Breast epithelium (tissue), 4 donors: ENCODE data around the gene CD320. TPM values are rescaled to one million over a fixed set of nuclear protein-coding genes. Genes with fewer than 3 reads are reported as not detected.

Experiments
- DNase-seq, 2 donors: peaks; one replicate each; pipeline ENCODE4 v3.0.0-alpha.2; 2019; ENCODE audit warnings: low spot score in 2 of 2
- H3K27ac ChIP-seq, 2 donors: fragments of 200-600 bp; sonication (generic) in 1 of 2; one replicate each; pipeline ENCODE4 v1.5.1; 2016 to 2019; ENCODE audit warnings: mild to moderate bottlenecking in 1 of 2
- H3K27me3 ChIP-seq, 2 donors: fragments of 200-600 bp; sonication (generic) in 1 of 2; one replicate each; pipeline versions ENCODE4 v1.5.1 to v1.6.0; 2017 to 2019; ENCODE audit warnings: control low read depth in 1 of 2, mild to moderate bottlenecking in 1 of 2
- H3K36me3 ChIP-seq: fragments of 200-600 bp; one replicate; pipeline ENCODE4 v1.5.1; 2019
- H3K4me1 ChIP-seq, 2 donors: fragments of 200-600 bp; sonication (generic); one replicate each; pipeline ENCODE4 v1.5.1; 2016 to 2019; ENCODE audit warnings: control low read depth in 1 of 2
- H3K4me3 ChIP-seq, 3 donors: fragments of 200-600 bp; sonication (generic); 1 replicate in 2 of 3; 2 replicates in 1 of 3; pipeline ENCODE4 v1.5.1; 2016 to 2019; ENCODE audit warnings: mild to moderate bottlenecking in 3 of 3, moderate library complexity in 2 of 3
- H3K9me3 ChIP-seq, 2 donors: fragments of 200-600 bp; sonication (generic) in 1 of 2; one replicate each; pipeline ENCODE4 v1.5.1; 2016 to 2019; ENCODE audit warnings: control low read depth in 1 of 2
- POLR2A ChIP-seq: fragments of 450-650 bp; IDR thresholded peaks from one replicate; pipeline ENCODE4 v1.6.1; 2016; ENCODE audit warnings: antibody characterized with exemption, mild to moderate bottlenecking, moderate library complexity
- POLR2AphosphoS5 ChIP-seq, 3 donors: sonication (generic); formaldehyde crosslinking; IDR thresholded peaks; one replicate each; pipeline ENCODE4 v1.6.1; 2017; ENCODE audit warnings: antibody characterized with exemption in 3 of 3
- intact Hi-C: fragments of 100-400 bp; cut with DNase I; formaldehyde crosslinking; loops from one replicate; pipeline ENCODE4 v1.15.1; 2023; ENCODE audit warnings: low total_unique reads
- total RNA-seq, 3 donors: library from RNA; depleted of rRNA; stranded (reverse); fragments of >200 nt; gene quantifications; one replicate each; pipeline ENCODE4 v1.1.0, GENCODE V29; 2016
- TF ChIP-seq, protein P1 (sequence below), 3 donors: fragments of 450-650 bp; IDR thresholded peaks; one replicate each; pipeline ENCODE4 v1.5.1; 2016 to 2017; ENCODE audit warnings: antibody characterized with exemption in 3 of 3, mild to moderate bottlenecking in 3 of 3, moderate library complexity in 3 of 3

Gene CD320
- total RNA-seq, 3 donors from 2014 or later: 26.9 to 98.6 (median 30.9) TPM

DNA sequence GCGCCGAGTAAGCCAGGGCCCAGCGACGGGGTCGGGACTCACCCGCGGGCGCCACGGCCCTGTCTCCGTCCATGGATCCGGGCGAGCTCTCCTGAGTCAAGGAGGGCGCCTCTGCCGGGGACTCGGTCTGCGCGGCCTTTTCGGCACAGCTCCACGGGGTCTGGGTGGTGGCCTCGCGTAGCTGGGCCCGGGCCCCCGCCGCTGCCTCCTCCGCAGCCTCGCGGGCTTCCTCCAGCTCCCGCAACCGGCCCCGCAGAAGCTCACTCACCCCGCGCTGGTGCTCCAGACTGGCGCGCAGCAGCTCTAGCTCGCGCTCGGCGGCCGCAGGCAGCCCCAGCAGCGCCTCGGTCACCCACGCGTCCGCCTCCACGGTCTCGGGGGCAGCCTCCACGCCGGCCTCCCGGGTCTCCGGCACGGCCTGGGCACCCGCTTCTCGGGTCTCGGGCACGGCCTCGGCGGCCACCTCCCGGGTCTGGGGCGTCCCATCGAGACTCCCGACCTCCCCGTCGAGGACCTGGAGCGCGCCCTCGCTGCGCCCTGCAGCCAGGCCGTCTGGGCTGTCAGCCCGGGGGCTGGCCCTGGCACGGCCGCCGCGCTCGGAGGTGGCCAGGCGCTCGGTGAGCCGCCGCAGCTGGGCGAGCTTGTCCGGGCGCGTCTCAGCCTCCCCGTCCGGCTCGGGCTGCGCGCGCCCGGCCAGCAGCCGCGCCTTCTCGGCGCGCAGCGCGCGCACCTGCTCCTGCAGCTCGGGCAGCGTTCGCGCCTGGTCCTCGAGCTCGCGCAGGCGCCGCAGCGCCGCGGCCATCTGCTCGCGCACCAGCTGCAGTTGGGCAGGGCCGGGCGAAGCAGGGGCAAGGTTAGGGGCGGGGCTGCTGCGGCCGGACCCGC lies 26.5 kb upstream of the CD320 start:
- intact Hi-C loops: no loop called here
- TF ChIP-seq POLR2AphosphoS5 (IDR thresholded peaks at IDR 0.05): no peak
- TF ChIP-seq, protein P1, sequence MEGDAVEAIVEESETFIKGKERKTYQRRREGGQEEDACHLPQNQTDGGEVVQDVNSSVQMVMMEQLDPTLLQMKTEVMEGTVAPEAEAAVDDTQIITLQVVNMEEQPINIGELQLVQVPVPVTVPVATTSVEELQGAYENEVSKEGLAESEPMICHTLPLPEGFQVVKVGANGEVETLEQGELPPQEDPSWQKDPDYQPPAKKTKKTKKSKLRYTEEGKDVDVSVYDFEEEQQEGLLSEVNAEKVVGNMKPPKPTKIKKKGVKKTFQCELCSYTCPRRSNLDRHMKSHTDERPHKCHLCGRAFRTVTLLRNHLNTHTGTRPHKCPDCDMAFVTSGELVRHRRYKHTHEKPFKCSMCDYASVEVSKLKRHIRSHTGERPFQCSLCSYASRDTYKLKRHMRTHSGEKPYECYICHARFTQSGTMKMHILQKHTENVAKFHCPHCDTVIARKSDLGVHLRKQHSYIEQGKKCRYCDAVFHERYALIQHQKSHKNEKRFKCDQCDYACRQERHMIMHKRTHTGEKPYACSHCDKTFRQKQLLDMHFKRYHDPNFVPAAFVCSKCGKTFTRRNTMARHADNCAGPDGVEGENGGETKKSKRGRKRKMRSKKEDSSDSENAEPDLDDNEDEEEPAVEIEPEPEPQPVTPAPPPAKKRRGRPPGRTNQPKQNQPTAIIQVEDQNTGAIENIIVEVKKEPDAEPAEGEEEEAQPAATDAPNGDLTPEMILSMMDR (IDR thresholded peaks at IDR 0.05): no peak
- no peak for TF ChIP-seq POLR2A
- H3K4me1 ChIP-seq: peaks cover 7 to 8% of the 10 kb centered on the region in 2 donors

DNA sequence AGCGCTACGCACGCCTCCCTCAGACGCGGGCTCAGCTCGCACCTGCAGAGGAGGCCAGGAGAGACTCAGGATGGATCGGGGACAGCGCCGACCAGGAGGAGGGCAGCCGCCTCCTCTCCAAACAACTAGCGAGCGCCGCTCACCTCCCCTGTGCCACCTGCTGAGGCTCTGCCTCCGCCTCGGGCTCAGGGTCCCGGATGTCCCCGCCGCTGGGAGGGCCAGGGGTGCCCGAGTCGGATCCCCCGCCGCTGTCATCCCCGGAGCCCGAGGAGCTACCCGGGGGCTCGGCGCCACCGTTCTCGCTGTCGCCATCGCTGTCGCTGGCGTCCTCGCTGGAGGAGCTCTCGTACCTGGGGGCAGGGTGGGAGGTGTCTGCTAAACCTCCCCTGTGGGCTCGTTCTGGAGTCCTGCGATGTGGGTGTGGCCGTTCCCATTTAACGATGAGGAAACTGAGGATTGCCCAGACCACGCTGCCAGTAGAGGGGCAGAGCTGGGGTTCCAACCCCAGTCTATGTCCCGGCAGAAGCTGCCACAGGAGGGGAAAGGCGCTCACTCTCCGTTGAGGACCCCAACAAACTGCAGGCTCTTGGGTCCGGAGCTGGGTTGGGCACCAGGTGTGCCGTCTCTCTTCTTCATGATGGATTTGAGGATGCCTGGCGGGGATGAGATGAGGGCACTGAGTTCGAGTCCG lies 25.8 kb upstream of the CD320 start:
- H3K36me3 ChIP-seq: no peaks in the 10 kb centered on the region
- H3K9me3 ChIP-seq: no peaks in the 10 kb centered on the region
- H3K4me1 ChIP-seq: peaks cover 7 to 8% of the 10 kb centered on the region in 2 donors
- H3K27me3 ChIP-seq: peaks cover 10 to 35% of the 10 kb centered on the region in 2 donors
- no peak overlapping the region for H3K27ac ChIP-seq
- TF ChIP-seq POLR2AphosphoS5 (IDR thresholded peaks at IDR 0.05) (no peak), POLR2A (no peak)
- TF ChIP-seq, protein P1 (IDR thresholded peaks at IDR 0.05): no peak
- DNase-seq: no peak
- intact Hi-C loops: no loop called here
- H3K4me3 ChIP-seq: peak overlapping the region in 2 of 3 donors; percentile 18 to 70

More for the DNA sequence above, 26.5 kb upstream of the CD320 start:
- DNase-seq: no peak
- Histone ChIP-seq H3K27ac (no peak overlapping the region), H3K27me3 (peaks cover 10 to 35% of the 10 kb centered on the region in 2 donors), H3K36me3 (no peaks in the 10 kb centered on the region), H3K9me3 (no peaks in the 10 kb centered on the region), H3K4me3 (peak overlapping the region; percentile 1 to 70 (median 46))

DNA sequence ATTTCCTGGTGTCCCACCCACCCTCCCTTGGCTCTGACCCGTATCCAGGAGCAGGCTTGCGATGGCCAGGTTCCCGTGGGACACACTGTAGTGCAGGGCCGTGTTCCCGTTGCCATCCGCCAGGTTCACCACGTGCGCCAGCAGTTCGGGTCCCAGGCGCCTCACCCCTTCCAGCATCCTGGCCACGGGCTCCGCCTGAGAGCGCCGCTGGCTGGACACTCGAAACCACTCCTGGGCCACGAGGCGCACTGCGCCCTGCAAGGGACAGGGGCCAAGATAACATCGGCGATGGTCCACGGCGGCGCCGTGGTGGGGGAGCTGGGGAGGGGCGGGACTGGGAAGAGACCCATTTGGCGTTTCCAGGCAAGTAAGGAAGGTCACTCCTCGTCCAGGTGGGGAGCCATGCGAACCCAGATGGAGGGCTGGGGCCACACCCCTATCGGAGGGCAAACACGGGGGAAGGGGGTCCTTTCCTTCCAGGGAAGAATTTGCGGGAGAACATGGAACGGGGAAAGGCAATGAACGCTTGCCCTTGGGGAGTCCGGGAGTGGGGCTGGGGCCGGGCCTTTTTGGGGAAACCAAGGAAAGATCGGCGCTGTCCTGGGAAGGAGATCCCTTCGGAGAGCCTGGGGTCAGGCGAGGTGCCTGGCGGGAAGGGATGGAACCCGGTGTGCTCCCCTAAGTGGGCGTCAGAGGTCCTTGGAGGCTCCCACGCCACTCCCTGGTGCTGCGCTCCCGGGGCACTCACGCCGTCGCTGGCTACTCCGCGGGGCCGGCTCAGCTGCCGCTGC lies 25.0 kb upstream of the CD320 start:
- intact Hi-C loops: no loop called here
- Histone ChIP-seq H3K4me1 (peaks cover 7 to 8% of the 10 kb centered on the region in 2 donors), H3K4me3 (peak overlapping the region in 2 of 3 donors; percentile 18 to 70), H3K36me3 (no peaks in the 10 kb centered on the region), H3K27ac (no peak overlapping the region), H3K27me3 (peaks cover 10 to 35% of the 10 kb centered on the region in 2 donors), H3K9me3 (no peaks in the 10 kb centered on the region)
- TF ChIP-seq POLR2A (no peak), POLR2AphosphoS5 (IDR thresholded peaks at IDR 0.05) (no peak)
- TF ChIP-seq, protein P1 (IDR thresholded peaks at IDR 0.05): no peak
- no peak for DNase-seq

DNA sequence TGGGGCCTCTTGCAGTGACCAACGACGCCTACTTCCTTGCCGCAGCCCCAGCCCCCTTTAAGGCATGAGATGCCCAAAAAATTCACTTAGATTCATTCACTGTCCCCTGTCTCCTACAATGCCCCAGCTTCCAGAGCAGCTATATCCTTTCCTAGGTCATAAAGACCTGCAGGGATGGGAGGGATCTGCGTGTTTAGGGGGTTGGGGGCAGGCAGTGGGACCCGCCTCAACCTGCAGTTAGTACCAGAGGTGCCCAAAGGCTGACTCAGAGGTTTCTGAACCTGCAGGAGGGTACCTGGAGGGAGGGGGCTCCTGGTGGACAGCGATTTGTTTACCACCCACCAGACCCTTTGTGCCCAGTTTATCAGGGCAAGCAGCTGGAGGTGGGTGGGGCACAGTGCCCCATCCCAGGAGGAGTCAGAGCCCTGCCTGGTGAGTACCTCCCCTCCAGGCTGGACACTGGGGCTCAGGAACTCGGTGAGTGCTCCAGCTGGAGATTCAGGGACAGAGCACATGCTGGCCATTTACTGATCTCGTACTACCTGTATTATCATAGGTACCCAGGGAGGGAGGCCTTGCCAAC lies 23.2 kb upstream of the CD320 start:
- Histone ChIP-seq H3K4me3 (no peak overlapping the region), H3K36me3 (no peaks in the 10 kb centered on the region), H3K27ac (no peak overlapping the region), H3K4me1 (peaks cover 7 to 8% of the 10 kb centered on the region in 2 donors), H3K9me3 (no peaks in the 10 kb centered on the region), H3K27me3 (peaks cover 10 to 31% of the 10 kb centered on the region in 2 donors)
- TF ChIP-seq POLR2A: no peak
- TF ChIP-seq, protein P1 (IDR thresholded peaks at IDR 0.05): no peak
- no peak for TF ChIP-seq POLR2AphosphoS5 (IDR thresholded peaks at IDR 0.05)
- intact Hi-C loops: no loop called here
- DNase-seq: no peak
